OCI-M2 (cell line): ENCODE results near the gene CPED1.
"Not testable (repeated sequence)": the region's sequence is repeated elsewhere in the genome, so short reads cannot be mapped to it uniquely, and the experiment has no call there.

ENCODE experiments used
- DNase-seq: peaks from one replicate; lab custom pipeline; 2025; ENCODE audit not compliant: unreplicated experiment; lab: John Stamatoyannopoulos, UW

Gene CPED1

GRCh38 chr7:121305109-121305508 lies 316.6 kb downstream of the CPED1 start:
- DNase-seq: no peak

DNA sequence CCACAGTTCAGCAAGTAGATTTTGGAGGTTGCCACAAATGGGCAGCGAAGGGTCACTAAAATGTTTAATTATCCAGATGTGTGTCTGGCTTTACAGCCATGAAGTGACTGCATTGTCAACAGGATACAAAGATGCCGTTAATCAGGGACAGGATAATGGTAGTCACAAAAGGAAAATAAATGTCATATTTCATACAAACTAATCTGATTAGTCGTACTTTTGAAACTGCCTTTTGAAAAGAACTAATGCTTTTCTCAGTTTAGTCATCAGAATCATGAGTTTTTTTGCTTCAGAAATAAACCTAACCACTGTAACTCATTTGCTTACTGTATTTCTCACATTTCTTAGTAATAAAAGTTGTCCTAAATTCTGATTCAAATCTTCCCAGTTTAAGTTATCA lies 318.1 kb downstream of the CPED1 start:
- no peak for DNase-seq

GRCh38 chr7:121307021-121307574 lies 318.6 kb downstream of the CPED1 start:
- no peak for DNase-seq

- no peak for DNase-seq
Observed at GRCh38 chr7:121313220-121313792, 324.8 kb downstream of the CPED1 start.

- DNase-seq: no peak
Observed at GRCh38 chr7:121313793-121314676, 325.5 kb downstream of the CPED1 start.

- DNase-seq: not testable (repeated sequence)
Observed at GRCh38 chr7:121315170-121315569, 326.7 kb downstream of the CPED1 start.

- no peak for DNase-seq
Observed at GRCh38 chr7:121322460-121322859, 333.9 kb downstream of the CPED1 start.

- DNase-seq: no peak
Observed at GRCh38 chr7:121323515-121324302, 335.2 kb downstream of the CPED1 start.

GRCh38 chr7:121327671-121328070 lies 339.2 kb downstream of the CPED1 start:
- no peak for DNase-seq

GRCh38 chr7:121328508-121329190 lies 340.1 kb downstream of the CPED1 start, which contains the start of gene WNT16:
TSS of gene WNT16 (plus strand) at chr7:121329000. CDS start at chr7:121329293, 293 bp downstream.
- DNase-seq: no peak

DNA sequence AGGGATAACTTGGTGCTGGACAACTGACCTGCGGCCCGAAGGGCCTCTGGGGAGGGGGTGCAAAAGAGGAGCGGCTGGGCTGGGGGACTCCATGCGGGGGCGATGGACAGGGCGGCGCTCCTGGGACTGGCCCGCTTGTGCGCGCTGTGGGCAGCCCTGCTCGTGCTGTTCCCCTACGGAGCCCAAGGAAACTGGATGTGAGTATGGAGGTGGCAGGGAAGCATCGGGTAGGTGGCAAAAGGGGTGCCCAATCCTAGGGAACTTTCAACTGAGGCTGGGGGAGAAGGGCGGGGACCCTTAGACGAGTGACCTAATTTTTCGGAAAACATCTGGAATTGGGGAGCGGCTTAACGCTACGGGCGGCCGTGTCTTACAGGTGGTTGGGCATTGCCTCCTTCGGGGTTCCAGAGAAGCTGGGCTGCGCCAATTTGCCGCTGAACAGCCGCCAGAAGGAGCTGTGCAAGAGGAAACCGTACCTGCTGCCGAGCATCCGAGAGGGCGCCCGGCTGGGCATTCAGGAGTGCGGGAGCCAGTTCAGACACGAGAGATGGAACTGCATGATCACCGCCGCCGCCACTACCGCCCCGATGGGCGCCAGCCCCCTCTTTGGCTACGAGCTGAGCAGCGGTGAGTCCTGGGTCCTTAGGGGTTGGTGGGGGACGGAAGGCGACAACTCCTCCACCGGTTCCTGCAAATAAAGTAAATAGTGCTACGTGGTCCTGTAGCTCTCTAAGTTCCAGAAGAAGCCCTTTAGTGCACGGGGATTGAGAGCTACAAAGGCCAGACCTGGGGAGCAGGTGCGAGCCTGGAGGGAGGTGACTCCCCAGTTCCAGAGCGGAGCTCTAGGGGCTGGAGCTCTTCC lies 340.9 kb downstream of the CPED1 start:
- no peak for DNase-seq

GRCh38 chr7:121330053-121330833 lies 341.7 kb downstream of the CPED1 start:
- DNase-seq: no peak

DNA sequence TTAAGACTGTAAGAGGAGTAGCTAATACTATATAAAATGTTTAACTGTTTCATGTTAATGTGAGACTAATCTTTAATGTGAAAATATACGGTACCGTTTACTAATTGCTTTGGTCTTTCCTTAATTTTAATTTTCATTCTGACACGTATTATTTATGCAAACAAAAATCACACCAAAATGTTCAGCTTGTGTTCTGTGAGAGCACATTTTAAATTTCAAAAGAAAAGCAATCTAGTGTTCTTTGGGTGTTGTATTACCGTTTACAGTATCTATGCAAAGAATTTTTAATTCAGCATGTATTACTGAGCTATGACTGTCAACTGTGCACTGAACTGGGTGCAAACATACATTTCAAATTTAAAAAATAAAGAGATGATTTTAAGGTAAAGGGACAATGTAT lies 342.5 kb downstream of the CPED1 start:
- no peak for DNase-seq

- DNase-seq: no peak
Observed at GRCh38 chr7:121331574-121331973, 343.1 kb downstream of the CPED1 start.

DNA sequence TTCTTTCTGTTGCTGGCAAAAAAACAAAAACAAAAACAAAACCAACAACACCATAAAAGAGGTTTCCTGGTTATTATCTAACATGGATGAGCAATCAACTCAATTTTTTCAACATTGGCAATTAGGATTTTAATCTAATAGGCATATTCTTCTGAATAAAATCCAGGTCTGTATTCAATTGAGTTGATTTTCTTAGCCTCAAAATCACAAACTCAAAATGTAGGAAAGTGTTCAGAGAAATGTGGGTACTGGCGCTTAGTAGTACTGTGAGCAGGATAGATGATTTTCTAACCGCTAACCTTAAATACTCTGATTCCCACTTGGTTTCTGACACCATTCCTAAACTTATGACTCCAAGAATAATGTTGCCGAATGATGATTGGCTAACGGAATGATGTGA lies 345.9 kb downstream of the CPED1 start:
- no peak for DNase-seq

GRCh38 chr7:121334875-121335648 lies 346.6 kb downstream of the CPED1 start:
- no peak for DNase-seq

DNA sequence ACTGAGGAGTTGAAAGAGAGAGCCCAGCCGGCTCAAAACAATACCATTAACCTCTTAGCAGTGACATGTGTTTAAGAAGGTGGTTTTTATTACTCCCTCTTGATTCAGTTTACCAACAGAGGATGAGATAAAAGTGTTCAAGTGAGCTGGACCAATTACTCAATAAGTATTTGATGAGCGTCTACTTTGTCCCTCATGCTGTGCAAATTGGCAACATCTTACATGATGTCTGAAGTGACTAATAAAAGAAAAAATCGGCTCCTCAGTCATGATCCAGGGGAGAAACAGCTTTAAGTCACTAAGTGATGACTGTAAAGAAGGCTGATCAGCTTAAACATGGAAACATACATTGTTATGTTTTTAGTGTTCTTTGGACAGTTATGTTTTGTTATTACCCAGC lies 348.1 kb downstream of the CPED1 start:
- DNase-seq: no peak

GRCh38 chr7:121337398-121337797 lies 348.9 kb downstream of the CPED1 start:
- DNase-seq: no peak
